ENCODE measurements around the gene DNM1L.
"Not testable (repeated sequence)": the region's sequence is repeated elsewhere in the genome, so short reads cannot be mapped to it uniquely, and the experiment has no call there.

Gene DNM1L

GRCh38 chr12:32698285-32698684 lies 19.2 kb downstream of the DNM1L start:
- DNase-seq, result no peak

DNA sequence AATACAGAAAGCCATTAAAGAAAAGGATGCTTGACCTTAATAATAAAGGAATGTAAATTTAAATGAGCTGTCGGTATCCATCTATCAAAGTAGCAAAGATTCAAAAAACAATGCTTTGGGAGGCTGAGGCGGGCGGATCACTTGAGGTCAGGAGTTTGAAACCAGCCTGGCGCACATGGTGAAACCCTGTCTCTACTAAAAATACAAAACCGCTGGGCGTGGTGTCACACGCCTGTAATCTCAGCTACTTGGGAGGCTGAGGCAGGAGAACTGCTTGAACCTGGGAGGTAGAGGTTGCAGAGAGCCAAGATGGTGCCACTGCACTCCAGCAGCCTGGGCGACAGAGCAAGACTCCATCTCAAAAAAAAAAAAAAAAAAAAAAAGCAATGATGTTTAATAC lies 20.3 kb downstream of the DNM1L start:
- not testable (repeated sequence) for DNase-seq

DNA sequence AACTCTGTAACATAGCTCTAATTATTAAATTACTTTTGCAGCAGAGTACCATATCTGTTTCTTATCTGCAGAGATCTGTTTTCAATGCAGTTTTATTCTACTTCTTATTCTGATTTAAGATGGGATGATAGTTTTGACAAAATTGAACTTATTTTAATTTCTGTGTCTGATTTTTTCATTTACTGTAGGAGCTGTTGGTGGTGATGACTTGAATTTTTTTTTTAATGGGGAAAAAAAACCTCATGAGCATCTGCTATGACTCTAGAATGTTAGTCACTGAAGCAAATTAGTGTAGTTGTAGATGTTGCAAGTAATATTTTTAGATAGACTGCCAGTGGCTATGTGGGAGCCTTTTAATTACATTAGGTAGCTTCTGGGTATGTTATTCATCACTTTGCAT lies 23.4 kb downstream of the DNM1L start:
- DNase-seq, result no peak

- no peak for DNase-seq
Measured at GRCh38 chr12:32702946-32703345, 23.8 kb downstream of the DNM1L start.

- no peak for DNase-seq
Measured at GRCh38 chr12:32705783-32706182, 26.7 kb downstream of the DNM1L start.

GRCh38 chr12:32706335-32707024 lies 27.4 kb downstream of the DNM1L start:
- DNase-seq, result no peak

DNA sequence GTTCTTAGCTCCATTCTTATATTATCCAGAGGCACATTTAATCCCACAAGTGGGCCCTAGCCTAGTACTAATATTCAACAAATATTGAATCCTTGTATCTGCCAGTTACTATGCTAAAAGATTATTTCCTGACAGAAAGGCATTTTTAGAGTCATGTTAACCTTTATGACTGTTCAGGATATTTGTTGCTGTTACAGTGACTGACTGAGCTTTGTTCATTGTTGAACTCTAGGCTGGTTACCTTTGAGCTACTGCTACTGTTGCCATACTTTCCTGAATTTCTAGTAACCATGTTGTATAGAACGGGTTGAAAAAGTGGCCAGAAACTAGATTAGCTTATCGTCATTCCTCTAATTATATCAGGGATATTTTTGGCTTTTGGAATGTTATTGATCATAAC lies 29.8 kb downstream of the DNM1L start:
- no peak for DNase-seq

DNA sequence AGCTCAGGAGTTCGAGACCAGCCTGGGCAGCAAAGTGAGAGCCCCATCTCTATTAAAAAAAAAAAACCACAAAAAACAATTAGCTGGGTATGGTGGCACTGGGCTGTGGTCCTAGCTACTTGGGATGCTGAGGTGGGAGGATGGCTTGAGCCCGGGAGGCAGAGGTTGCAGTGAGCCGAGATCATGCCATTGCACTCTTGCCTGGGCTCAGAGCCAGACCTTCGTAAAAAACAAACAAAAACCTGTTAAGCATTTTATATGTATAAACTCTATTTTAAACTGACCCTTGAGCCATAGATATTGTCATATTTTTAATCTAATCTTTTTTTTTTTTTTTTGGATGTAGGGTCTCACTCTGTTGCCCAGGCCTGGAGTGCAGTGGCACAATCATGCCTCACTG lies 35.7 kb downstream of the DNM1L start:
- DNase-seq, result no peak

DNA sequence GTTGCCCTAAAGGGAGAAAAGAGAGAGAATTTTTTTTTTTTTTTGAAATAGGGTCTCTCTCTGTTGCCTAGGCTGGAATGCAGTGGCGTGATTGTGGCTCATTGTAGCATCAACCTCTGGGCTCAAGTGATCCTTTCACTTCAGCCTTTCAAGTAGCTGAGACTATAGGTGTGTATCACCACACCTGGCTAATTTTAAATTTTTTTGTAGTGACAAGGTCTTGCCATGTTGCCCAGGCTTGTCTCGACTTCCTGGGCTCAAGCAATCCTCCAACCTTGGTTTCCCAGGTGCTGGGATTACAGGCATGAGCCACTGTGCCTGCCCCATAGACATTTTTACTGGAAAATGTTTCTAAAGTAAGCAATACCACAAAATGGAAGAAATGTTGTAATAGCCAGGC lies 39.8 kb downstream of the DNM1L start:
- DNase-seq, result no peak

- not testable (repeated sequence) for DNase-seq
Measured at GRCh38 chr12:32725308-32725707, 46.2 kb downstream of the DNM1L start.

- no peak for DNase-seq
Measured at GRCh38 chr12:32726286-32726685, 47.2 kb downstream of the DNM1L start.

DNA sequence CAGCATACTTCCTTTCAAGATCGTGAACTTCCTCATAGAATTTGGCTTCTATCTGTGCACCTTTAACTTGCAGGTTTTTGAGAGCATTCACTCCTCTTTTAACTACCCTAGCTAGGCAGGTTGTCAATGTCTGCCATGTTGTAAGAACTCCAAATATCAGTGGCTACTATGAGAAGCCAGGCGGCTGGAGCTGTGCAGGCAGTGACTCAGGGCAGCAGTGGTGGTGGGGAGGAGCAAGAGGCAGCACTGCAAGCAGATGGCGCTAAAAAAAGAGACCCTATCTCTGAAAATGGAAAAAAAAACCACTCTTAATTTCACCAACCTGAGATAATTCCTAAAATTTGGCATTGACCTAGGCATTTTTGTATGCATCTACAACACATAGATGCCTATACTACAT lies 48.1 kb downstream of the DNM1L start:
- no peak for DNase-seq

GRCh38 chr12:32734952-32735351 lies 55.9 kb downstream of the DNM1L start:
- DNase-seq, result no peak

GRCh38 chr12:32736445-32736844 lies 57.3 kb downstream of the DNM1L start:
- no peak for DNase-seq

DNA sequence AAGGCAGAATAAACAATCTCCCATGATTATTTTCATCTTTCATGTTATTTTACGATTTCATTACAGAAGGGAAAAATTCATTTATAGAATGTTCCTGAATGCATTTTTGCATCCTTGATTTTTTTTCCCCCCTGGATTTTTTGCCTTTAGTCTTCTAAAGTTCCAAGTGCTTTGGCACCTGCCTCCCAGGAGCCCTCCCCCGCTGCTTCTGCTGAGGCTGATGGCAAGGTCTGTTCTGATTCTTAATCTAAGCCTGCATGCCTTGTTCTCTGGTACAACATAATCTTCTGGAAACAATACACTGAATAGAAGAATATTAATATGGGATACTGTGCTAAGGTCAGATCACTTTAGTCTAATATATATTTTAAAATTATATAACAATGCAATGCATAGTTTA lies 58.6 kb downstream of the DNM1L start:
- no peak for DNase-seq

DNA sequence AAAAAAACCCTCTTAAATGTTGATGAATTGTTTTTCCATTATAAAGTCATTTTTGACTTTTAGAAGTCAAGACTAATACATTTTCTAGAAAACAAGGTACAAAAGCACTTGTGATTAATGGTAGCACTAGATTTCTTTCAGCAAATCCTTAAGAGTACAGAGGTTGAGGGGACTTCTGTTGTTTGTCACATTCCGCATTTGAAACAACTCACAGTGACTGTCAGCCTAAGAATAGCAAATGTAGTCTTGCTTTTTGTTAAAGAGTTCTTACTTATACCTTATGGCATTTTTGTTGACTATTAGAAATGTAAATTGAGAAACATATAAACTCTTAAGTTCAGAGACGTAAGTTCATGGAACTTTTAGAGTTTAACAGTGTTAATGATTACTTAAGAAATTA lies 60.2 kb downstream of the DNM1L start:
- DNase-seq, result no peak

DNA sequence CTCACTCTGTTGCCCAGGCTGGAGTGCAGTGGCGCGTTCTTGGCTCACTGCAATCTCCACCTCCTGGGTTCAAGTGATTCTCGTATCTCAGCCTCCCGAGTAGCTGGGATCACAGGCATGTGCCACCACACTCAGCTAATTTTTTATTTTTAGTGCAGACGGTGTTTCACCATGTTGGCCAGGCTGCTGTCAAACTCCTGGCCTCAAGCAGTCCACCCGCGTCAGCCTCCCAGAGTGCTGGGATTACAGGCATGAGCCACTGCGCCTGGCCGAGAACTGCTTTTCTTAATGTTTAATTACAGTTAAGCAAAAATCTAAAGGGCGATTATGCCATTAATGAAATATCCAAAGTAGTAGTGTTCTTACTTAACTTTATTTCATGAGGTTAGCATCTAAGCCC lies 63.0 kb downstream of the DNM1L start:
- no peak for DNase-seq

- DNase-seq, result no peak
Measured at GRCh38 chr12:32743264-32743663, 64.2 kb downstream of the DNM1L start.

DNA sequence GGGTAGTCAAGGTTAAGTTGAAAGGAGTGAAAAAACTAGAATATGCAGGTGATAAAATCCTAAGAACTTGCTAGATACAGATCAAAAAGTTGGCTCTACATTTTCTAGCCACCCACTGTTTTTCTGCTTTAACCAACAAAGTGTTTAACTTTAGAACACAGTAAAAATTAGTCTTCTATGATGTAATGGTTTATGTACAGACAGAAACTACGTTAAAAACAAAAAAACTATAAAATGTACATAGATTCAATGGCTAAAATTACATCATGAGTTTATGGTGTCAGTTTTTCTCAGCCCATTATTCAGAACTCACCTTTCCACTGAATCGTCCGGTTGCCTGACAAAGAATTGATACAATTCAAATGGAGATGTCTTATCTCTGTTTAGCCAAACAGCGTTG lies 74.5 kb downstream of the DNM1L start:
- DNase-seq, result no peak

DNA sequence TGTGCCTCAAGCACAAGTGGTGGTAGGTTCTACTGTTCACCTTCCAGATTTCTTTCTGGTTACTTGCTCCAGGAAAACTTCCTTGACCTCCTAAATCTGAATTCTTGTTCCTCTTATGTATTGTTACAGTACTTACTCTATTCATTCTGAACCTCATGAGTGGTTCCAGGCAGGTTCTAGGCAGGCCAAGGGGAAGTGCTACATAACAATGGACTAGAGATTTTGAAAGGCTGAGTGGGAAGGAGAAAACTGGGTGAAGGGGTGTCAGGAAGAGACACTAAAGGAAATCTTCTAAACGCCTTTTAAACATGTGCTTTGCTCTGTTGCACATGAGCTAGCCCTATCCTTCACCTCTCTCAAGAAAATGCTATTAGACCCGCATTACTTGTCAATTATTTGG lies 75.0 kb downstream of the DNM1L start:
- peak; percentile 63 to 82 (median 76) for DNase-seq

DNA sequence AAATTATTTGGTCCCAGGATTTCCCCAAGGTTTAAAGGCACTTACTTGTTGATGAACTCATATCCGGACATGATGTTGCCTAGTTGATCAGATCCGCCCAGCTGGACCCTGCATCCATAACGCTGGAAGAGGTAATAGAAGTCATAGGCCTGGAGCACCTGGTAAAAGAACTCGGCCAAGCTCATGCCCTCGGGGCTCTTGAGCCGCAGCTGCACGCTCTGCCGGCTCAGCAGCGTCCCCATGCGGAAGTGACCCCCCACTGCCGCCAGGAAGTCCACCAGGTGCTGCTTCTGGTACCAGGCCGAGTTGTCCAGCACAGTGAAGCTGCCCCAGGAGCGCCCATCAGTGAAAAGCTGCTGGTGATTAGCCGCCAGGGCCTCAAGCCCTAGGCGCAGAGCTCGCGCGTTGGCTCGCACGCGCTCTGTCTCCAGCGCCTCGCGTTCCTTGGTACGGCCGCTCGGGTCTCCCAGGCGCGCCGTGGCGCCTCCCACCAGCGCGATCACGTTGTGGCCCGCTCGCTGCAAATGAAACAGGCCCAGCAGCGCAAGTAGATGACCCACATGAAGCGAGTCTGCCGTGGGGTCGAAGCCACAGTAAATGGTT lies 76.1 kb downstream of the DNM1L start:
- DNase-seq, result peak; percentile 69 to 86 (median 76)

DNA sequence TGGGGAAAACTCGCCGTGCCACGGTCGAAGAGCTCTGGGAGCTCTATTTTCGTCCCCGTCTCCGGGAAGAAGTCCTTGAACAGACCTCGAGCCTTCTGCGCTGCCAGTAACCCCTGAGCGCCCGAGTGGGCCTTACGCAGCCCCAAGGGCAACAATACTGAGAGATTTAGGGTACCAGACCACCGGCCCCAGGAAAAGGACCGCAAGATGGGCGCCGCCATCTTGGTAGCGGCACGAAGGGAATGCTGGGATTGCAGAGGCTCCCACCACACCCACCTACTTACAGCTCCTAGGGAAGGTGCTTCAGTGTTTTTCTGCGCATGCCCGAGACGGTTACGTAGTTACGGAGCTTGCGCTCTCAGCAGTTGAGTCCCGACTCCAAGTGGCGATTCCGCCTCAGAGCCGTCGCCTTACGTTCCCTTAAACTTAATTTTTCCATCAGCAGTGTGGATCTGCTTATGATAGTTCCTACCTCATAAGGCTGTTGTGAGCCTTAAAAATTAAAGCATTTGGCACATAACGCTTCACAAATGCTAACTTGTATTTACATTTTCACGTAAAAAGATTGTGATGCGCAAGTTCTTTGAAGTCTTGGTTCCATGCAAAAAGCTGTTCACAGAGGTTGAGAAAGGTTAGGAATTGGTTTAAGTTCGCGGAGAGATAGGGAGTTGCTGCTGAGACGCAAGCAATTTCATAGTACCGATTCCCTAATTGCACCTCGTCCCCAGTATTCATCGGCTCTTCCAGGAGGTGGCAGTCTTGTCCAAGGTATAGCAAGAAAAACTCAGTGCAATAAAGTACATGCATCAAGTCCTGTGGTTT lies 76.8 kb downstream of the DNM1L start, which contains the start of gene YARS2:
Gene YARS2 (minus strand): TSS at position 244 of the 822 bp plus-strand sequence. CDS start 23 bp downstream, at position 221.
- peak; percentile 97 to 99 (median 98) for DNase-seq

DNA sequence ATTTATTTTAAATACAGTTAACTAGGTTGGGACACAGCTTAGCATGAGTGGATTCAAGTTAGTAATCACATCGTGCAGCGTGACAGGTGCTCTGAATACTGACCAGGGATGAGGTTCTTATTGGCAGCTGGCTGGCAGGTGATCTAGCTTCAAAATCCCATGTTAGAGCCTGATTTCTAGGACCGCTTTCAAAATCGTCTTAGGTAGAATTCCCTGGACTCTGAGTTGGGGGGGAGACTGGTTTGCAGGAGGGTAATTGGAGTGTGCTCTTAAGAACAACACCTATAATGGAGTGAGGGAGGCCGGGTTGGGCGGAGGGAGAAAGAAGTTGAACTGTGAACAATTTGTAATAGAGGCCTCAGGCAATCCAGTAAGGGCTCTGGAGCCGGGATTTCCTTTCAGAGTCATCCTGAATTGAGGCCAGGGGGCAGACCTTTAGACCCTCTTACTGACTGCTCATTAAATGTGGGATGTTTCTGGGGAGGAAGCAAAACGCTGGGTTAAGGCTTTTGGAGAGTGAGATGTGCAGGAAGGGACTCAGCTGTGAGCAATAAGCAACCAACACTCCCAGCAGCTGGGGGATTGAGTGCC lies 77.5 kb downstream of the DNM1L start:
- no peak for DNase-seq
